A549 (cell line): ENCODE measurements around the gene TMEM217.
A peak's percentile ranks its signal among the peaks of the same experiment; 100 is the strongest.

Experiments used
- CBX8 ChIP-seq: fragments of 200-600 bp; sonication (generic); IDR thresholded peaks from 2 replicates; pipeline ENCODE4 v1.6.1; 2016
- CTCF ChIP-seq: fragments of >200 bp; sonication (Bioruptor Twin); formaldehyde crosslinking; IDR thresholded peaks from 3 replicates; pipeline ENCODE4 v1.5.1; 2016
- EHMT2 ChIP-seq: fragments of 200-600 bp; sonication (generic); IDR thresholded peaks from 2 replicates; pipeline ENCODE4 v1.6.1; 2016; ENCODE audit warnings: antibody characterized with exemption, low read depth, mild to moderate bottlenecking, moderate library complexity
- ELK1 ChIP-seq: fragments of 150-350 bp; IDR thresholded peaks from 2 replicates; pipeline ENCODE4 v1.6.1; 2014; ENCODE audit warnings: low read depth, mild to moderate bottlenecking, low read length
- EP300 ChIP-seq, 2 experiments: fragments of >200 bp; sonication (Bioruptor Twin); formaldehyde crosslinking; IDR thresholded peaks; 2 replicates in 1 of 2; 3 replicates in 1 of 2; pipeline ENCODE4 v1.6.1; 2016 to 2017
- MAX ChIP-seq: IDR thresholded peaks from 2 replicates; pipeline ENCODE4 v1.6.1; 2012
- PBX3 ChIP-seq: IDR thresholded peaks from 2 replicates; pipeline ENCODE4 v1.6.1; 2012
- POLR2A ChIP-seq: IDR thresholded peaks from 2 replicates; pipeline ENCODE4 v1.6.1; 2012; ENCODE audit warnings: mild to moderate bottlenecking, low read length
- RCOR1 ChIP-seq: fragments of 150-350 bp; IDR thresholded peaks from 2 replicates; pipeline ENCODE4 v1.6.1; 2014; ENCODE audit warnings: antibody characterized with exemption, low read length, low read depth
- RFX5 ChIP-seq: fragments of 450-650 bp; IDR thresholded peaks from 2 replicates; pipeline ENCODE4 v1.7.1; 2014; ENCODE audit warnings: antibody characterized with exemption, mild to moderate bottlenecking, moderate library complexity
- SREBF2 ChIP-seq: fragments of 450-650 bp; IDR thresholded peaks from 2 replicates; pipeline ENCODE4 v1.6.1; 2014; ENCODE audit warnings: mild to moderate bottlenecking, moderate library complexity
- USF2 ChIP-seq: fragments of 450-650 bp; IDR thresholded peaks from 2 replicates; pipeline ENCODE4 v1.6.1; 2014; ENCODE audit warnings: antibody characterized with exemption

- TF ChIP-seq RFX5 (no peak), EHMT2 (no peak), USF2 (no peak), MAX (peak; percentile 66), RCOR1 (no peak), SREBF2 (no peak), CTCF (no peak), CBX8 (no peak), EP300 (IDR thresholded peaks at IDR 0.05) (no peak), POLR2A (peak; percentile 56), ELK1 (no peak), PBX3 (peak; percentile 70; the same call in 1 of the 2 replicates)
These were observed 88.3 kb downstream of the TMEM217 start, which contains the start of gene PIM1 for GRCh38 chr6:37169496-37170272.
